Astrocyte of the cerebellum (primary cell): Measurements from ENCODE around the gene HS2ST1.

Source experiments
- DNase-seq: peaks from one replicate; pipeline ENCODE4 v3.0.0-alpha.2; 2011; ENCODE audit warnings: low read depth
- H3K4me3 ChIP-seq: 2 replicates; pipeline ENCODE4 v1.5.1; 2011; ENCODE audit warnings: mild to moderate bottlenecking, low read depth, low read length, moderate library complexity
- CTCF ChIP-seq: IDR thresholded peaks from 2 replicates; pipeline ENCODE4 v1.5.1; 2012; ENCODE audit warnings: low read length, low read depth, moderate library complexity, mild to moderate bottlenecking; ENCODE audit errors: missing control alignments
- in situ Hi-C: cut with HindIII; loops from 2 replicates; pipeline ENCODE4 v1.10.0; 2017; ENCODE audit warnings: low sequenced_read_pairs

Gene HS2ST1

GRCh38 chr1:87074001-87074795 is 159.8 kb downstream of the HS2ST1 start:
- H3K4me3 ChIP-seq: no peak overlapping the region
- no peak for DNase-seq
- no peak for TF ChIP-seq CTCF
- in situ Hi-C loops: no loop called here

- in situ Hi-C loops: no loop called here
These were observed 163.7 kb downstream of the HS2ST1 start for GRCh38 chr1:87077959-87078639.

GRCh38 chr1:87084244-87084836 is 169.9 kb downstream of the HS2ST1 start:
- TF ChIP-seq CTCF: no peak
- H3K4me3 ChIP-seq: no peak overlapping the region
- in situ Hi-C loops: no loop called here
- peak; percentile 19 for DNase-seq

More at GRCh38 chr1:87077959-87078639, 163.7 kb downstream of the HS2ST1 start:
- H3K4me3 ChIP-seq: no peak overlapping the region
- no peak for TF ChIP-seq CTCF
- no peak for DNase-seq

GRCh38 chr1:87086120-87086519 is 171.7 kb downstream of the HS2ST1 start:
- TF ChIP-seq CTCF: no peak
- DNase-seq: no peak
- in situ Hi-C loops: no loop called here
- H3K4me3 ChIP-seq: no peak overlapping the region

- H3K4me3 ChIP-seq: no peak overlapping the region
- no peak for DNase-seq
- in situ Hi-C loops: no loop called here
- TF ChIP-seq CTCF: no peak
These were observed 174.8 kb downstream of the HS2ST1 start for GRCh38 chr1:87089070-87089736.

- in situ Hi-C loops: no loop called here
- no peak overlapping the region for H3K4me3 ChIP-seq
These were observed 175.4 kb downstream of the HS2ST1 start for GRCh38 chr1:87089823-87090222.

More at GRCh38 chr1:87089823-87090222, 175.4 kb downstream of the HS2ST1 start:
- no peak for TF ChIP-seq CTCF
- no peak for DNase-seq
